ENCODE measurements around the gene ARHGEF17.

DNA sequence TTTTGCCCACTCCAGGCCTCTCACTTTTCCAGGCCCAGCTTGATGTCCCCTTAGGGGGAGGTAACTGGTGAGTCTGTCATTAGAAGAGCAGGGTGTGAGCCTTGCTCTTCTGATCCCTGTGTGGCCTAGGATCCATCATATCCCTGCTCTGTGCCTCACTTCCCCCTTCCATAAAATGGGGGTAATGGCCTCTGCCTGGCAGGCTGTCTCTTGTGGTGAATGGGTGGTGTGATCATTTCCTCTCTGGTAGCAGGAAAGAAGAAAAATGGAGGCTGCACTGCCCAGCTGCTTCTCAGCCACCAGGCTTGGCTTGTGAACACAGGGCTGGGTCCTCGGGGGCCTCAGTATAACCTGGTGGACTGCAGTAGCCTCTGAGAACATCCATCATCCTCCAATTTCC lies 5.6 kb downstream of the ARHGEF17 start:
- TF ChIP-seq, protein P1, sequence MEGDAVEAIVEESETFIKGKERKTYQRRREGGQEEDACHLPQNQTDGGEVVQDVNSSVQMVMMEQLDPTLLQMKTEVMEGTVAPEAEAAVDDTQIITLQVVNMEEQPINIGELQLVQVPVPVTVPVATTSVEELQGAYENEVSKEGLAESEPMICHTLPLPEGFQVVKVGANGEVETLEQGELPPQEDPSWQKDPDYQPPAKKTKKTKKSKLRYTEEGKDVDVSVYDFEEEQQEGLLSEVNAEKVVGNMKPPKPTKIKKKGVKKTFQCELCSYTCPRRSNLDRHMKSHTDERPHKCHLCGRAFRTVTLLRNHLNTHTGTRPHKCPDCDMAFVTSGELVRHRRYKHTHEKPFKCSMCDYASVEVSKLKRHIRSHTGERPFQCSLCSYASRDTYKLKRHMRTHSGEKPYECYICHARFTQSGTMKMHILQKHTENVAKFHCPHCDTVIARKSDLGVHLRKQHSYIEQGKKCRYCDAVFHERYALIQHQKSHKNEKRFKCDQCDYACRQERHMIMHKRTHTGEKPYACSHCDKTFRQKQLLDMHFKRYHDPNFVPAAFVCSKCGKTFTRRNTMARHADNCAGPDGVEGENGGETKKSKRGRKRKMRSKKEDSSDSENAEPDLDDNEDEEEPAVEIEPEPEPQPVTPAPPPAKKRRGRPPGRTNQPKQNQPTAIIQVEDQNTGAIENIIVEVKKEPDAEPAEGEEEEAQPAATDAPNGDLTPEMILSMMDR (IDR thresholded peaks at IDR 0.05; ENCODE audit: low read depth, low read length, poor library complexity, severe bottlenecking), result no peak
- no peak for TF ChIP-seq EZH2phosphoT487 (IDR thresholded peaks at IDR 0.05; ENCODE audit: borderline replicate concordance, low read length)
